RWPE2 (cell line): ENCODE results near the gene ATP13A2.

Experiments
- ATAC-seq: fragments of 200-7000 bp; cut with Tn5 transposase; 3 replicates; pipeline ENCODE4 v1.9.1; 2021; ENCODE audit warnings: low read depth
- DNase-seq: peaks from one replicate; pipeline ENCODE4 v3.0.0-alpha.2; 2020; ENCODE audit warnings: low spot score
- H3K27ac ChIP-seq: fragments of 450-650 bp; 2 replicates; pipeline ENCODE4 v1.5.1; 2017; ENCODE audit warnings: mild to moderate bottlenecking; ENCODE audit not compliant: poor library complexity, severe bottlenecking
- H3K27me3 ChIP-seq: fragments of 250-450 bp; sonication (Bioruptor Pico); 2 replicates; pipeline ENCODE4 v1.5.1; 2021; ENCODE audit warnings: mild to moderate bottlenecking, moderate library complexity; ENCODE audit not compliant: insufficient read depth, poor library complexity, severe bottlenecking
- H3K36me3 ChIP-seq: fragments of 250-450 bp; sonication (Bioruptor Pico); 2 replicates; pipeline ENCODE4 v1.5.1; 2020; ENCODE audit warnings: low read depth, mild to moderate bottlenecking, moderate library complexity
- H3K4me1 ChIP-seq: fragments of 250-450 bp; sonication (Bioruptor Pico); 2 replicates; pipeline ENCODE4 v1.5.1; 2021; ENCODE audit warnings: mild to moderate bottlenecking, moderate library complexity; ENCODE audit not compliant: insufficient read depth, poor library complexity, severe bottlenecking
- H3K4me3 ChIP-seq: fragments of 250-450 bp; sonication (Bioruptor Pico); 2 replicates; pipeline ENCODE4 v1.5.1; 2021; ENCODE audit warnings: mild to moderate bottlenecking, moderate library complexity; ENCODE audit not compliant: severe bottlenecking
- H3K9me3 ChIP-seq: fragments of 250-450 bp; sonication (Bioruptor Pico); 2 replicates; pipeline ENCODE4 v1.5.1; 2021; ENCODE audit warnings: mild to moderate bottlenecking, moderate library complexity; ENCODE audit not compliant: severe bottlenecking
- CTCF ChIP-seq: fragments of 450-650 bp; IDR thresholded peaks from one replicate; pipeline ENCODE4 v1.5.1; 2017; ENCODE audit warnings: mild to moderate bottlenecking, moderate library complexity; ENCODE audit not compliant: poor library complexity, severe bottlenecking

ATP13A2 gene

GRCh38 chr1:17056551-17056950 is 44.8 kb upstream of the ATP13A2 start:
- ATAC-seq (no peak), DNase-seq (no peak)
- no peak for TF ChIP-seq CTCF
- no peaks in the 10 kb centered on the region for H3K9me3 ChIP-seq
- H3K4me3 ChIP-seq, result no peak overlapping the region
- H3K4me1 ChIP-seq, result peaks cover 10% of the 10 kb centered on the region
- H3K36me3 ChIP-seq, result peaks cover 11% of the 10 kb centered on the region
- H3K27me3 ChIP-seq, result no peaks in the 10 kb centered on the region
- H3K27ac ChIP-seq, result no peak overlapping the region

GRCh38 chr1:17055801-17056200 is 44.1 kb upstream of the ATP13A2 start:
- H3K9me3 ChIP-seq, result no peaks in the 10 kb centered on the region
- H3K4me3 ChIP-seq, result no peak overlapping the region
- peaks cover 10% of the 10 kb centered on the region for H3K4me1 ChIP-seq
- no peak for TF ChIP-seq CTCF
- H3K27ac ChIP-seq, result no peak overlapping the region
- DNase-seq (no peak), ATAC-seq (no peak)
- H3K27me3 ChIP-seq, result no peaks in the 10 kb centered on the region
- peaks cover 19% of the 10 kb centered on the region for H3K36me3 ChIP-seq

- TF ChIP-seq CTCF, result no peak
- DNase-seq (peak; percentile 98), ATAC-seq (peak; percentile 97)
- Histone ChIP-seq H3K27ac (peak within 1 kb of the TSS; percentile 27), H3K4me1 (peaks cover 10% of the 10 kb centered on the region), H3K27me3 (no peaks in the 10 kb centered on the region), H3K4me3 (peak within 1 kb of the TSS; percentile 56), H3K36me3 (peaks cover 32% of the 10 kb centered on the region), H3K9me3 (no peaks in the 10 kb centered on the region)
Measured at GRCh38 chr1:17053685-17054410, 42.1 kb upstream of the ATP13A2 start, which contains the start of gene SDHB. SDHB (minus strand) TSS chr1:17054032; CDS start chr1:17054019, 13 bp downstream.

- no peaks in the 10 kb centered on the region for H3K9me3 ChIP-seq
- no peaks in the 10 kb centered on the region for H3K27me3 ChIP-seq
- ATAC-seq, result no peak
- no peak for DNase-seq
- peak overlapping the region; percentile 56 for H3K4me3 ChIP-seq
- TF ChIP-seq CTCF, result no peak
- peaks cover 36% of the 10 kb centered on the region for H3K36me3 ChIP-seq
- H3K27ac ChIP-seq, result peak overlapping the region; percentile 27
- peaks cover 10% of the 10 kb centered on the region for H3K4me1 ChIP-seq
Measured at GRCh38 chr1:17053086-17053684, 41.5 kb upstream of the ATP13A2 start.

GRCh38 chr1:17052641-17053040 is 40.9 kb upstream of the ATP13A2 start:
- TF ChIP-seq CTCF, result no peak

More at GRCh38 chr1:17052641-17053040, 40.9 kb upstream of the ATP13A2 start:
- Histone ChIP-seq H3K36me3 (peaks cover 36% of the 10 kb centered on the region), H3K27me3 (no peaks in the 10 kb centered on the region), H3K4me3 (peak overlapping the region; percentile 56), H3K4me1 (peaks cover 10% of the 10 kb centered on the region), H3K9me3 (no peaks in the 10 kb centered on the region), H3K27ac (no peak overlapping the region)
- ATAC-seq (no peak), DNase-seq (no peak)
